GM23248 (cell line): ENCODE data around the gene ZNF57.

Source experiments
- EZH2 ChIP-seq: fragments of 200-600 bp; sonication (generic); IDR thresholded peaks from 2 replicates; pipeline ENCODE4 v1.6.1; 2018; ENCODE audit warnings: antibody characterized with exemption, mild to moderate bottlenecking; ENCODE audit not compliant: insufficient read depth, poor library complexity, severe bottlenecking
- EZH2phosphoT487 ChIP-seq: fragments of 200-600 bp; sonication (generic); IDR thresholded peaks from 2 replicates; pipeline ENCODE4 v1.6.1; 2018; ENCODE audit warnings: antibody characterized with exemption, moderate library complexity, mild to moderate bottlenecking, low read depth; ENCODE audit not compliant: insufficient read depth

- no peak for TF ChIP-seq EZH2phosphoT487
- TF ChIP-seq EZH2 = no peak
Measured at GRCh38 chr19:2949939-2950285, 49.2 kb downstream of the ZNF57 start.
